Upper lobe of left lung (tissue), 6 donors: ENCODE measurements around the gene PIP5K1C. TPM values are rescaled to one million over a fixed set of nuclear protein-coding genes. Genes with fewer than 3 reads are reported as not detected.

Source experiments
- ATAC-seq, 2 donors: fragments of 200-7000 bp; cut with Tn5 transposase; one replicate each; pipeline ENCODE4 v1.9.1; 2022; ENCODE audit warnings: mild to moderate bottlenecking in 2 of 2, moderate library complexity in 2 of 2; ENCODE audit not compliant: low FRiP score in 2 of 2
- DNase-seq, 2 donors: peaks; one replicate each; pipeline ENCODE4 v3.0.0-alpha.2; 2019 to 2020
- H3K27ac ChIP-seq, 4 donors: fragments of 200-600 bp; sonication (generic); one replicate each; pipeline ENCODE4 v1.5.1; 2016 to 2019
- H3K27me3 ChIP-seq, 4 donors: fragments of 200-600 bp; sonication (generic); one replicate each; pipeline ENCODE4 v1.5.1; 2017 to 2019
- H3K36me3 ChIP-seq, 4 donors: fragments of 200-600 bp; sonication (generic); one replicate each; pipeline ENCODE4 v1.5.1; 2016 to 2019
- H3K4me1 ChIP-seq, 4 donors: fragments of 200-600 bp; sonication (generic); one replicate each; pipeline ENCODE4 v1.5.1; 2018 to 2019
- H3K4me3 ChIP-seq, 4 donors: fragments of 200-600 bp; sonication (generic); one replicate each; pipeline ENCODE4 v1.5.1; 2017 to 2019; ENCODE audit warnings: mild to moderate bottlenecking in 2 of 4, moderate library complexity in 1 of 4
- H3K9me3 ChIP-seq, 4 donors: fragments of 200-600 bp; sonication (generic); one replicate each; pipeline ENCODE4 v1.5.1; 2018 to 2019
- EP300 ChIP-seq, 4 donors: sonication (generic); formaldehyde crosslinking; IDR thresholded peaks; one replicate each; pipeline ENCODE4 v1.5.1; 2017; ENCODE audit warnings: antibody characterized with exemption in 4 of 4, control low read depth in 2 of 4
- POLR2A ChIP-seq, 4 donors: fragments of 450-650 bp; IDR thresholded peaks; one replicate each; pipeline ENCODE4 v1.5.1; 2016 to 2017; ENCODE audit warnings: antibody characterized with exemption in 4 of 4, mild to moderate bottlenecking in 2 of 4
- POLR2AphosphoS5 ChIP-seq, 2 donors: sonication (generic); formaldehyde crosslinking; IDR thresholded peaks; one replicate each; pipeline ENCODE4 v1.5.1; 2017; ENCODE audit warnings: antibody characterized with exemption in 2 of 2
- WGBS, 2 donors: methylation state at CpG; one replicate each; pipeline ENCODE4 v1.1.5; 2017 to 2018; 5-methylcytosine and 5-hydroxymethylcytosine counted together
- total RNA-seq, 6 donors: library from RNA; depleted of rRNA in 4 of 6; stranded (reverse); fragments of >200 nt in 4 of 6; gene quantifications; one replicate each; pipeline versions ENCODE4 v1.1.0 to v1.2.1, GENCODE V29; 2016 to 2021
- TF ChIP-seq, protein P1 (sequence below), 6 experiments: fragments of 450-650 bp in 4 of 6; fragments of 200-600 bp in 2 of 6; sonication (generic) in 2 of 6; IDR thresholded peaks; one replicate each; pipeline ENCODE4 v1.5.1; 2016 to 2019; ENCODE audit warnings: antibody characterized with exemption in 6 of 6
- donor health status: DM: no; HTN: no; CAD: no; lungs with moderate emphysema.
- donor health status: DM: no; HTN: yes; CAD: no; lungs with severe emphysema.

Gene PIP5K1C
- total RNA-seq, 6 donors from 2014 or later = 24.6 to 64.1 (median 43.1) TPM

DNA sequence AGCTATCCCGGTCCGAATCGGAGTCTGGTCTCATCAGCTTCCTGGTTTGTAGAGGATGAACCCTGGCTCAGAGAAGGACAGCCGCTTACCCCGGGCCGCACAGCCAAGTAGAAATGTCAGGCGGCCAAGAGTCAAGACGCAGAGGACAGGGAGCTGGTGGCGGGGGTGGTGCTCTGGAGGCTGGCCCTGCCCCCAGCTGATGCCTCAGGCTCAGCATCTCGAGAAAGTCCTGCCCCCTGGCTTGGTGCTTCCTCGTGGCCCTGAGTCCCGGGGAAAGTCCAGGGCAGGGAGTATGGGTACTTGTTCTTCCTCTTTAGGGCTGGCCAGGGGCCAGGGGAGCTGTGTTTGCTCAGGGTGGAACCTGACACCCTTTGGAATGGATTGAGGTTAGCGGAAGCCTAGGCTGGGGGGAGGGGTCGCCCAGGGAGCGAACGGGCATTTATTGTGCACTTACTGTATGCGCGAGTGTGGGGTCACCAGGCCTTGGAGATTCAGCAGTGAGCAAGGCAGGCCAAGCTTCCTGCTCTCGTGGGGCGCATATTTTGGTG lies 10.1 kb upstream of the PIP5K1C start:
- H3K4me1 ChIP-seq = peaks cover 4 to 19% (median 14%) of the 10 kb centered on the region in 4 donors
- peak; percentile 87 to 91 for ATAC-seq

DNA sequence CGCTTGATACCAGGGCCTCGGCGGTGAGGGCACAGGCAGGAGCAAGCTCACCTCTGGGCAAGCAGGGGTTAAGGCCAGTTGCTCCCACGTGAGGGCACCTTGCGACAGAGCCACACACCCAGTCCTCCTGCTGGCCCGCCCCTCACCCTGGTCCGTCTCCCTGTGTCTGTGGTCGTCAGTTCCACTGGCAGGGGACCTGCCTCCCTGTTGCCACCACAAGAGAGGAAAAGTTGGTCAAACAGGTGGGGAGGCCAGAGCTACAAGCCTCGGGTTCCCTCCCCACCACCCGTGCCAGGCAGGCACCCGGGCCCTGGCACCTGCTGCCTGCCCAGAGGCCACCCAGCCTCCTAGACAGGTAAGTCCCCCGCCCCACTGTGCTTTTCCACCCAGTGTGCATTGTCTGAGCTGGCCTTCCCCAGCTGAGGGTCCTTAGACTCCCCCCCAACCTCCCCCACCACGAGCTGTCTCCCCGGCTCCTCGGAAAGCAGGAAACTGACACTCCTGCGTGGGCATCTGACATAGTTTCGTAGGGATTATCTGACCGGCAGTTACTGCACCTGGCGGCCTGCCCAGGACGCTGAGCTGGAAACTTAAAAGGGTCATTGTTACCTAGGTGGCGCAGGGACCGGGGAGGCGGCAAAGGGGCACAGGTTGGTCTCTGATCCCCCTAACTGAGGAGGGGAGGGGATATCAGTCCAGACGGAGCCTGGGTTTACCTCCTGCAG lies 8.1 kb upstream of the PIP5K1C start, which contains the start of gene TJP3:
Gene TJP3 (plus strand): TSS at position 178 of the 725 bp plus-strand sequence. CDS start 20,049 bp downstream, outside the sequence.
- peak; percentile 37 to 87 for ATAC-seq
- Histone ChIP-seq H3K4me3 (peak within 1 kb of the TSS; percentile 22 to 58 (median 53)), H3K36me3 (no peaks in the 10 kb centered on the region), H3K4me1 (peaks cover 4 to 19% (median 14%) of the 10 kb centered on the region in 4 donors), H3K27ac (peak within 1 kb of the TSS; percentile 72 to 83 (median 80)), H3K9me3 (no peaks in the 10 kb centered on the region), H3K27me3 (no peaks in the 10 kb centered on the region)
- TF ChIP-seq, protein P1, sequence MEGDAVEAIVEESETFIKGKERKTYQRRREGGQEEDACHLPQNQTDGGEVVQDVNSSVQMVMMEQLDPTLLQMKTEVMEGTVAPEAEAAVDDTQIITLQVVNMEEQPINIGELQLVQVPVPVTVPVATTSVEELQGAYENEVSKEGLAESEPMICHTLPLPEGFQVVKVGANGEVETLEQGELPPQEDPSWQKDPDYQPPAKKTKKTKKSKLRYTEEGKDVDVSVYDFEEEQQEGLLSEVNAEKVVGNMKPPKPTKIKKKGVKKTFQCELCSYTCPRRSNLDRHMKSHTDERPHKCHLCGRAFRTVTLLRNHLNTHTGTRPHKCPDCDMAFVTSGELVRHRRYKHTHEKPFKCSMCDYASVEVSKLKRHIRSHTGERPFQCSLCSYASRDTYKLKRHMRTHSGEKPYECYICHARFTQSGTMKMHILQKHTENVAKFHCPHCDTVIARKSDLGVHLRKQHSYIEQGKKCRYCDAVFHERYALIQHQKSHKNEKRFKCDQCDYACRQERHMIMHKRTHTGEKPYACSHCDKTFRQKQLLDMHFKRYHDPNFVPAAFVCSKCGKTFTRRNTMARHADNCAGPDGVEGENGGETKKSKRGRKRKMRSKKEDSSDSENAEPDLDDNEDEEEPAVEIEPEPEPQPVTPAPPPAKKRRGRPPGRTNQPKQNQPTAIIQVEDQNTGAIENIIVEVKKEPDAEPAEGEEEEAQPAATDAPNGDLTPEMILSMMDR (IDR thresholded peaks at IDR 0.05) = no peak
- TF ChIP-seq POLR2A (IDR thresholded peaks at IDR 0.05) = peak in 3 of 4 donors; percentile 49 to 82 (median 65)
- peak; percentile 33 to 76 for TF ChIP-seq POLR2AphosphoS5 (IDR thresholded peaks at IDR 0.05)
- TF ChIP-seq EP300 (IDR thresholded peaks at IDR 0.05) = no peak
- WGBS, 2 donors = 24 to 31% methylated on average over 9 to 22 of the region's 24 CpGs
- DNase-seq = peak; percentile 80 to 89

More for the DNA sequence above, 10.1 kb upstream of the PIP5K1C start:
- TF ChIP-seq EP300 (IDR thresholded peaks at IDR 0.05) (peak in 1 of 4 donors; percentile 26), POLR2A (IDR thresholded peaks at IDR 0.05) (no peak), POLR2AphosphoS5 (IDR thresholded peaks at IDR 0.05) (peak; percentile 48 to 52)
- Histone ChIP-seq H3K36me3 (no peaks in the 10 kb centered on the region), H3K9me3 (no peaks in the 10 kb centered on the region), H3K27ac (peak overlapping the region in 1 of 4 donors; percentile 35), H3K4me3 (no peak overlapping the region), H3K27me3 (no peaks in the 10 kb centered on the region)
- peak; percentile 86 to 97 for DNase-seq
- WGBS, 2 donors = 34 to 39% methylated on average over 12 to 20 of the region's 20 CpGs

DNA sequence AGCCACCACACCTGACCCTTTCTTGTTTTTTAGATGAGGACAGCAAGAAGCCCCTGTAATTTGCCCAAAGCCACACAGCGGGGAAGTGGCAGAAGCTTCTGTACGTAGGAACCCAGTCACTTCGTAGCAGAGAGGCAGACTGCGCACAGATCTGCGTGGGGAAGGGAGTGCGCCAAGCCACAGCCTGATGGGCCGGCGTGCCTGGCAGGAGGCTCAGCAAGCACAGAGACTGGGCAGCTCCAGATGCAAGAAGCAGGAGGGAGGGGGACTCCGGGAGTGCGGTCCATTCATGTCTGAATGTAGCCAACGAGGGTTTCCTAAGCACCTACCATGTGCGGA lies 7.6 kb upstream of the PIP5K1C start:
- DNase-seq (no peak), ATAC-seq (no peak)
- Histone ChIP-seq H3K4me3 (peak overlapping the region in 3 of 4 donors; percentile 51 to 58 (median 55)), H3K27me3 (no peaks in the 10 kb centered on the region), H3K9me3 (no peaks in the 10 kb centered on the region), H3K27ac (peak overlapping the region; percentile 72 to 83 (median 80)), H3K36me3 (no peaks in the 10 kb centered on the region), H3K4me1 (peaks cover 4 to 17% (median 12%) of the 10 kb centered on the region in 4 donors)
- WGBS, 2 donors = 61 to 68% methylated on average over 11 to 12 of the region's 12 CpGs
- TF ChIP-seq POLR2A (IDR thresholded peaks at IDR 0.05) (no peak), EP300 (IDR thresholded peaks at IDR 0.05) (no peak), POLR2AphosphoS5 (IDR thresholded peaks at IDR 0.05) (no peak)
- TF ChIP-seq, protein P1 (IDR thresholded peaks at IDR 0.05) = no peak

DNA sequence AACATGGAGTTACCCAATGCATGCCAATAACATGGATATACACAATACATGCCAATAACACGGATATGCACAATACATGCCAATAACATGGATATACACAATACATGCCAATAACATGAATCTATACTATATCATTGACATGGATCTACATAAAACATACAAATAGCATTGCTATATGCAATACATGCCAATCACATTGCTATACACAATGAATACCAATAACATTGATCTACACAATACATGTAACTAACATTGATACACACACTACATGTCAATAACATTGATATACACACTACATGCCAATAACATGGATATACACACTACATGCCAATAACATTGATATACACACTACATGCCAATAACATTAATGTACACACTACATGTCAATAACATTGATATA lies 932 bp upstream of the PIP5K1C start:
- H3K27me3 ChIP-seq = no peaks in the 10 kb centered on the region
- no peaks in the 10 kb centered on the region for H3K9me3 ChIP-seq
- peaks cover 13 to 34% (median 24%) of the 10 kb centered on the region in 4 donors for H3K4me1 ChIP-seq
- H3K27ac ChIP-seq = no peak overlapping the region
- TF ChIP-seq POLR2AphosphoS5 (IDR thresholded peaks at IDR 0.05) (no peak), POLR2A (IDR thresholded peaks at IDR 0.05) (no peak), EP300 (IDR thresholded peaks at IDR 0.05) (no peak)
- TF ChIP-seq, protein P1 (IDR thresholded peaks at IDR 0.05) = no peak
- DNase-seq (no peak), ATAC-seq (no peak)
- no peak overlapping the region for H3K4me3 ChIP-seq
- no peaks in the 10 kb centered on the region for H3K36me3 ChIP-seq
- 0 to 4% methylated on average over 1 of the region's 1 CpG for WGBS, 2 donors

DNA sequence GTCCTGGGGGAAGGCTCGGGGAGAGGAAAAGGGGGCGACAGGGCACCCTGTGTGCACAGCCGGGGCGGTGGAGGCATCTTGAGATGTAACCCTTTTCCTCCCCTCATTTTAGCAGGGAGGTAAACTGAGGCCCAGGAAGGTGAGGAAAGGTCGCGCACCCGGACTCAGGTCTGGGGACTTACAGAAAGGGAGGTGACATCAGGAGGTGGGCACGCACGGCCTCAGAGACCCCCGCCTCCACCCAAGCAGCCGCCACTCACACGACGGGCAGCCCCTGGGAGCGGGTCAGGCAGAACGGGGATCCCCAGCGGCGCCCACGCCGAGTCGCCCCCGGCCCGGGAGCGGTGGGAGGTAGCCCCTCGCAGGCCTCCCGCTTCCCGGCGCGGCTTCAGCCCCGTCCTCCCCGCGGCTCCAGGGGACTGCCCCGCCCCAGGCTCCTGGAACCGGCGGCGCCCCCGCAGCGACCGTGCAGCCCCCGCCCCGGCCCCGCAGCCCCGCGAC lies 477 bp downstream of the PIP5K1C start:
- Histone ChIP-seq H3K27me3 (no peaks in the 10 kb centered on the region), H3K9me3 (no peaks in the 10 kb centered on the region), H3K36me3 (peaks cover 0 to 6% (median 2%) of the 10 kb centered on the region in 4 donors), H3K4me3 (peak overlapping the region; percentile 75 to 98 (median 92)), H3K27ac (peak overlapping the region; percentile 81 to 92 (median 87)), H3K4me1 (peaks cover 13 to 34% (median 24%) of the 10 kb centered on the region in 4 donors)
- TF ChIP-seq POLR2AphosphoS5 (IDR thresholded peaks at IDR 0.05) (no peak), EP300 (IDR thresholded peaks at IDR 0.05) (no peak)
- TF ChIP-seq, protein P1 (IDR thresholded peaks at IDR 0.05) = no peak
- 1% methylated on average over 17 of the region's 43 CpGs; no CpG with 5 or more reads in 1 of the 2 donors for WGBS, 2 donors
- DNase-seq (no peak), ATAC-seq (peak in 1 of 2 donors; percentile 2)
